Astrocyte (in vitro differentiated cells and primary cell): ENCODE results near the gene TBX2.

ENCODE experiments used
- CTCF ChIP-seq: IDR thresholded peaks from 2 replicates; pipeline ENCODE4 v1.5.1; 2011; ENCODE audit warnings: low read depth, mild to moderate bottlenecking, inconsistent platforms, low read length, moderate library complexity; ENCODE audit not compliant: insufficient read depth
- EZH2 ChIP-seq: IDR thresholded peaks from 2 replicates; pipeline ENCODE4 v1.6.1; 2012; ENCODE audit warnings: mild to moderate bottlenecking, low read length, inconsistent platforms; ENCODE audit not compliant: insufficient read depth

GRCh38 chr17:61393904-61394629, 5.6 kb upstream of the TBX2 start:
- no peak for TF ChIP-seq CTCF
- no peak for TF ChIP-seq EZH2
